SK-N-MC (cell line): ENCODE measurements around the gene RNF144A.

Source experiments
- EZH2 ChIP-seq: fragments of 200-600 bp; sonication (generic); IDR thresholded peaks from one replicate; pipeline ENCODE4 v1.6.1; 2017; ENCODE audit warnings: antibody characterized with exemption
- FOXP2 ChIP-seq: optimal IDR thresholded peaks from 2 replicates; pipeline ENCODE3; 2011; ENCODE audit warnings: mild to moderate bottlenecking, moderate library complexity; ENCODE audit not compliant: insufficient read depth; ENCODE audit errors: extremely low read length, control extremely low read depth
- POLR2AphosphoS5 ChIP-seq: IDR thresholded peaks from 2 replicates; pipeline ENCODE4 v1.6.1; 2012; ENCODE audit warnings: mild to moderate bottlenecking, low read depth, low read length, borderline replicate concordance

DNA sequence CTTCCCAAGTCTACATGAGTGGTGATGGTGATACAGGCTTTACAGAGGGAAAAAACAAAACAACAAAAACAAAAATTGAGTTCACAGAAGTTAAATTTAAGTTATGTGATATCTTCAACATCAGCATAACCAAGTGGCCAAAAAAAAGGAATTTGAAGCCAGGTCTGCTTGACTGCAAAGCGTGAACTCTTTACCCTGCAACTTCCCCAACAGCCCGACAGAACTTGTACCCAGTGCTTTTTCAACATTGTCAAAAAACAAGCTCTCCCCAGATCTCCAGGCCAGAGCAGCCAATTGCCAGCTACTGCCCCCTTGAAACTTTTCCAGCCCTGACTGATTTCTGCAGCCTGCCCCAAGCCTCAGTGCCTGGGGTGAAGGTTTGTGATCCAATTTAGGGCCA, 76.7 kb downstream of the RNF144A start:
- no peak for TF ChIP-seq POLR2AphosphoS5
- TF ChIP-seq EZH2: no peak
- TF ChIP-seq FOXP2: no peak
